NOMO-1 treated with DMSO at 0.1 percent for 48 hours (cell line): Measurements from ENCODE around the gene CADM2.
"Not testable (repeated sequence)": the region's sequence is repeated elsewhere in the genome, so short reads cannot be mapped to it uniquely, and the experiment has no call there.

Experiments
- DNase-seq: peaks from one replicate; lab custom pipeline; 2025; ENCODE audit not compliant: unreplicated experiment; lab: John Stamatoyannopoulos, UW

The CADM2 gene

DNA sequence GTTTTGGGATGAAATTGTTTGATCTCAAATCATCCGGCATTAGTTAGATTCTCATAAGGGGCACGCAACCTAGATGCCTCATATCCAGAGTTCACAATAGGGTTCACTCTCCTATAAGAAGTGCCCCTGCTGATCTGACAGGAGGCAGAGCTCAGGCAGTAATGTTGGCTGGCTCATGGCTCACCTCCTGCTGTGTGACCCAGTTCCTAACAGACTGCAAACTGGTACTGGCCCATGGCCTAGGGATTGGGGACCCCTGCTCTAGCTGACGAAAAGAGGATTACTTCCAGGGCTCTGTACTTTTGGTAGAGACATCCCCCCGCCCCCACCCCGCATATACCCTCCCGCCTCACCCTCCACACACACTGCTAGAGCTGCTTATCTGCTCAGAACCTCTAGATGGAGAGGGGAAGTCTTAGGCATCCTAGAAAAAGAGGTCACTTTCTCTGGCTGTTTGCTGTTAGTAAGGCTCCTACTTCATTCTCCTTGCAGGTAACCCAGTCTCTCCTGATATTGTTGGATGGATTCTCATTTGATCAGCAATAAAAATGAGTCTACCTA lies 923.1 kb downstream of the CADM2 start:
- DNase-seq, result no peak

DNA sequence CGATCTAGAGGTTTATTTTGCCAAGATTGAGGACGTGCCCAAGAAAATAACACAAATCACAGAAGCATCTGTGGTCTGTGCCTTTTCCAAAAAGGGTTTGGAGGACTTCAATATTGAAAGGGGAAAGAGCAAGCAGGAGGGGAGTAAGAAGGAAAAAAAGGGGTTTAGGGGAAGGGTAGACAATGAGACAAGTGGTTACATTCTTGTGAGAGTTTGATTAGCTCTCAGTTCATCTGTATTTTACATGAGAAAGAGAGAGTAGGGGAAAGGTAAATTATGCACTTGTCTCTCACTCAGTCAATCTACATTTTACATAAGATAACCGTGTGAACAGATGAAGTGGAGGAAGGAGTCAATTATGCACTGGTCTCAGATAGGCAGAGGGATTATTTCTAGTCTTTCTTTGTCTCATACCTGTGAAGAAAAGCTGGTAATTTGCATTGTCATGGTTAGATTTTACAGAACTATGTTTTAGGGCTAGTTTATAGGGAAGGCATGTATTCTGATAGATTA lies 931.3 kb downstream of the CADM2 start:
- DNase-seq, result no peak

DNA sequence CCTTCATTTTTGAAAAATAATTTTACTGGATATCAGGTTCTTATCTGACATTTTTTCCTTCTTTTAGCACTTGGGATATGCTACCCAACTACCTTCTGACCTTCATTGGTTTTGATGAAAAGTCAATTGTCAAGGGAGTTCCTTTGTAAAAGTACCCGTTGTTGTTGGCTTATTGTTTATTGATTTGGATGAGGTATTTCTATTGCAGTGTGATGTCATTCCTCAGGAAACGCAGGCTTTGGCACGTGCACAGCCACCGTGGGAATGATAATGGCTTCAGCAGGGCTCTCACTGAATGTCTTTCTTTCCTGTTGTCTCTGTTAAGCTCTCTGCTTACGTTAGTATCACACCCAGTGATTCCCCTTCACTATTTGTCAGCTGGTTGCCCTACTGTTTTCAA lies 944.6 kb downstream of the CADM2 start:
- DNase-seq, result no peak

DNA sequence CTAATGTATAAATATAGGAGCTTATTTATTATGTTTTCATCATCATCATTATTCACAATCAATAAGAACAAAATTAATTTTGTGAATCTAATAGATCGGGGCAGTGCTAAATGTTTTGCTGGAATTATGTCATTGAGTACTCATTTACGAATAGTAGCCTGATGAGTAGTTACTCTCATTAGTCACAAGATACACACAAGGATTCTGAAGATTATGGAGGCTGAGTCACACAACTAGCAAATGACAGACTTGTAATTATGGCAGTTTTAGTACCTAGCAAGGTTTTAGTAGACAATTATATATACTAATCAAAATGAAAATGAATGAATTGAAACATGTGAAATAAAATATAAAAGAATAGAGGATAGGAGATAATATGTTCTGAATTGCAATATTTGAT lies 954.2 kb downstream of the CADM2 start:
- DNase-seq, result no peak

DNA sequence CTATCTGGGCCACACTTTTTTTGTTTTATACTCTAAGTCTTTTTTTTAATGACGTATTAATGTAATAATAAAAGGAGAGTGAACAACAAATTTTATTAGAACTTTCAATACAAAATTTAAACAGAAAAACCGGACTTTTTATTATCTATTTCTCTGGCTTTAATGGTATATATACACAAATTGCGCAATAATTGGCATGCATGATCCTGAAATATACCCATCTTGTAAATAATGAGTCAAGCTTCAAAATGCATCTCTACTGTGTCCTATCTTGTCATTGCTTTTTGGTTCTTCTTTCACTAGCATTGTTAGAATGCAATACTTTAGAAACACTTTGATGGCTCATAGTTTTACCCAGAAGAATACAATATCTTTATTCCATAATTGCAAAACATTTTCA lies 963.6 kb downstream of the CADM2 start:
- DNase-seq, result no peak

DNA sequence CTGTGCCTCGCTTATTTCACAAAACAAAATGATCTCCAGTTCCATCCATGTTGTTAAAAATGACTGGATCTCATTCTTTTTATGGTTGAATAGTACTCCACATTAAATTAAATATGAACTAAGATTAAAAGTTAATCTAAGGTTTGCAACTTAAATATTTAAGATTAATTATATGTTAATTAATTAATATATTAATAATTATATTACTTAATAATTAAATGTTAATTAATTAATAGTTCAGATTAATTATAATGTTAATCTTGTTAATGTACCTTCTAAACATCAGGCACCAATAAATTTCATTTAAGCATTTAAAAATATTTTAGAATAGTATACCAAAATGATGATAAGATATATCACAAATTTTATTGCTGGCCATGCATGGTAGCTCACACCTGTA lies 971.9 kb downstream of the CADM2 start:
- no peak for DNase-seq

DNA sequence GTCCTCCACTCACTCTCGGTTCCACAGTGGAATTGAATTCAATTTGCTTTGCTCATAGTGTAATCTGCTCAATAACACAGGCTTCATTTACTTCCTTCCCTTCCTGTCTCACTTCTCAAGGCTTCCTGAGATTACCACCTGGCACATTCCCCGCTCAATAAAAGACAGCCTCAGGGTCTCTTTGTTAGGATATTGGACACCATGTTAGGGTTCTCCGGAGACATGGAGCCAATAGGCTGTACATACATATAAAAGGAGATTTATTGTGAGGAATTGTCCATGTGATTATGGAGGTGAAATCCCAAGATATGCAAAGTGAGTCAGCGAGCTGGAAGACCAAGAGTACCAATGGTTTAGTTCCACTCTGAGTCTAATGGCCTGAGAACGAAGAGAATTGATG lies 974.5 kb downstream of the CADM2 start:
- DNase-seq, result no peak

DNA sequence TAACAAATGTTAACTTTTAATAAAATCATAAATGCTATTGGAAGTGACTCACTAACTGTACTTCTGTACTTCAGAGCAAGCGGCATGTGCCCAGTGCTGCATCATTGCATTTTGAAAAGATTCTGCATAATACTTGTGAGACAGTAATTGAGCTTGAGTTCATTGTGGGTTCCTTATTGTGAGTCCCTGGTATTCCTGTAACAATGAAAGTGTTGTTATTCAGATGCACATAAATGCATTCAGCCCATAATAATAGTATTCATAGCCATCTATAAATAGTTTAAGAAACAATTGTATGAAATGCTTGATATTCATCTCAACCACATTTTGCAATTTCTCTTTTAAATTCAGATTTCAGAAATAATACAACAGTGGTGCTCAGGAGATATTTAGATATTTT lies 976.4 kb downstream of the CADM2 start:
- no peak for DNase-seq

DNA sequence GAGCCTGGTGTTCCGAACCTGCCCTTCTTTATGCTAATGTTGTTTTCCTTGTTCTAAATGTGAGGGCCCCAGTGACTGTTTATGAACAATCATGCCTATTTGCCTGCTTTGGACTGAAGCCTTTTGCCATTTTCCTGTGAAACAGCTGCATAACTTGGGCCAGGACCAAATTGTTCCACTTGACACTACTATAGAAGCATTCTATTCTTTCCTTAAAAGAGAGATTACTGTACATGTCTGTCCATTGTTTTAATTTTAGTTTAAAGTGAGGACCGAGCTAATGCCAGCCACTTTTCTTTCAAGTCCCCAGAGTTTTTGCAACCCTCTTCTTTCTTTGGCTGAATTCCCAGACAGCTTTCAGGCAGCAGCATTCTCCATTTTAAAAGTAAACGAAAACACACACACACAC lies 980.3 kb downstream of the CADM2 start:
- no peak for DNase-seq

DNA sequence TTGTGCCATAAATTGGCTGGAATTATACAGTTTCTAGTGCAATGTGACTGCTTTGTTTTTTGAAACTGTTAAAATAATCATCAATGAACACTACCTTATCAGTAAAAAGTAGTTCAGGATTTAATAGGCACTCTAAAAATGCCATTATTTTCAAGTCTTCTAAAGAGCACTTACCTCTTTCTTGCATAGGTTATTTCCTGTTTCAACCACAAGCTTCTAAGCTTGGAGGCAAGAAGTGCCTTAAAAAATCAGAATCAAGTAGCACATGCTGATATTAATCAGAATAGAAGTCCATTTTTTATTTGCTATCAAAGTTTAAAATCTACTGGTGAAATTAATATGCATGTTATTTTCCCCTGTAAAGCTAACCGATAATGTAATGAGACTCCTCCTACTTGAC lies 991.6 kb downstream of the CADM2 start:
- no peak for DNase-seq

DNA sequence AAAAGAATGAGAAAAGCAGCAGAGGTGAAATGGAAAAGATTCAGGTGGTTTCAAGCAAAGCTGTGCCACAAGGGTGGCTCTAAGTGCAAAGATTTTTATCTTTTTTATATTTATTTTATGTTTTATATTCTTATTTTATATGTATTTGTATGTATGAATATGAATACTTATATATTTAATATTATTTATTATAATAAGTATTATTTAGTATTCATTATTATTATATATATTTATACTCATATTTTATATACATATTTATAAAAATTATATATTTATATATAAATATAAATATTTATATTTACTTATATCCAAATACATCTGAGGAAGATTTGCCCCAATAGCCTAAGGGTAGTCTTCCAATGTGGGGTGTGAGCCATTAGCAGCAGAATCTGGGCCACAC lies 1002.0 kb downstream of the CADM2 start:
- DNase-seq, result no peak

DNA sequence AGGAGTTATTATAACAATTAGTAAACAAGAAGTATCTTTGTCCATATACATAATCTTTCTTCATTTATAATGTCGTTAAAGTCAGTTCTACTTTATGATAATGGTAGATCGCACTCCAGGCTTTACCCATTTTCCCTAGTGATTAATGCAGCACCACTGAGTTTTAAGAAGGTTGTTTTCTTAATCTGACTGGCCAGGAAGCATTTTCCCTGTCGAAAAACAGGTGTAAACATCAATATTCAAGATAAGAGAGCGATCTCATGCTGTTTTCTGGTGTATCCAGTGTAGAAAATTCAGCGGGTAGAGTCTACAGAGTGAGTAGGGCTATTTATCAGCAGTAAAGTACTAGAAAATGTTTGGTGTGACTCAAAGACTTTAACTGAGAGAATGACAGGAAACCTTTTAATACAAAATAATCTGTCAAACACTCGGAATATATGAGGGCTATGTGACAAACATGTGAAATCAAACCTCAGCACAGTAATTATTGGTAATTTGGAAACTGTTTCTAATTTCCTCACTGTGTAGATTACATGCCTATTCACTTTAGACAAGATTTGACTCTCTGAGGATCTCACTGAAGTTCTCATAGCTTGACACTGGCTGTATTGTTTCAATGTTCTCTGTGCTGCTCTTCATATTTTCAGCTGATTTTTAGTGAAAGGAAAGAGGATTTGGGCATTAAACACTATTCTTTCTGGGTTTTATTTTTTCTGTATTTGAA lies 1019.0 kb downstream of the CADM2 start:
- DNase-seq, result no peak

DNA sequence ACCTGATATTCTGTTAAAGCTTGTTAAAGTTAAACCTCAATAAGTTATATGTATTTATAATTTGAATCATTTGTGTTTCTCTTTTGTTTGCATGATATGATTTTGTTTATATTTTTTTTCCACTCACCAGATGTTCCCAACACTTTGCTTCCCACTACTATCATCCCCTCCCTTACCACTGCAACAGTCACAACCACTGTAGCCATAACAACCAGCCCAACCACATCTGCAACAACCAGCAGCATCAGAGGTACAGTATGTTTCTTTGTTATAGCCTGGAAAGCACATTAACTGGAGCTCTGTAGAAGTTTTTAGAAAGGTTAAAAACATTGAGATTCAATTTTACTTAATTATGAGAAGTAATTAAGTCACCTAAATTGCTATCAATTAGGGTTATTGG lies 1020.2 kb downstream of the CADM2 start:
- DNase-seq, result no peak

DNA sequence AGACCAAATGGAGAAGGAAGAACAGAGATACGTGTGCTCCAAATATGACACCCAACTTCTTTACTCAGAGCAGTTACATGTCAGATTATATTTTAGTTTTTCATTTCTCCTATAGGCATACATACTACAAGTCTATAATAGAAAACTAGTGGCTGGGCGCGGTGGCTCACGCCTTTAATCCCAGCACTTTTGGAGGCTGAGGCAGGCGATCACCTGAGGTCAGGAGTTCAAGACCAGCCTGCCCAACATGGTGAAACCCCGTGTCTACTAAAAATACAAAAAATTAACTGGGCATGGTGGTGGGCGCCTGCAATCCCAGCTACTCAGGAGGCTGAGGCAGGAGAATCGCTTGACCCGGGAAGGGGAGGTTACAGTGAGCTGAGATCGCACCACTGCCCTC lies 1030.8 kb downstream of the CADM2 start:
- DNase-seq, result not testable (repeated sequence)

DNA sequence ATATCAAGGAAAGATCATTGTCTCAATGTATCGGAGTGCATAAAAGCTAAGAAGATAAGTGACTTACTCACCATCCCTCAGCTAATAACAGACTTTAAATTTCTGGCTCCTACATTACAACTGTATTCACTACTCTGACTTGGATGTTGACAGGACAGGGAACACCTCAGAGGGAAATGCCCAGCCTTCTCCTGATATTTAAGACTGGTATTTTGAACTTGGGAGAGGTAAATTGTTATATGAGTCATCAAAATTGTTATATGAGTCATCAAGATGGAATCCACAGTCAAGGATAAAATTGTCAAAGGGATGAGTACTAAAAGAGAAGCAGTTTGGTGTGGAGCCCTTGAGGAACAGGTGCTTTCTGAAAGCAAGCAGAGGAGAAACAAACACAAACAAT lies 1070.8 kb downstream of the CADM2 start:
- no peak for DNase-seq

DNA sequence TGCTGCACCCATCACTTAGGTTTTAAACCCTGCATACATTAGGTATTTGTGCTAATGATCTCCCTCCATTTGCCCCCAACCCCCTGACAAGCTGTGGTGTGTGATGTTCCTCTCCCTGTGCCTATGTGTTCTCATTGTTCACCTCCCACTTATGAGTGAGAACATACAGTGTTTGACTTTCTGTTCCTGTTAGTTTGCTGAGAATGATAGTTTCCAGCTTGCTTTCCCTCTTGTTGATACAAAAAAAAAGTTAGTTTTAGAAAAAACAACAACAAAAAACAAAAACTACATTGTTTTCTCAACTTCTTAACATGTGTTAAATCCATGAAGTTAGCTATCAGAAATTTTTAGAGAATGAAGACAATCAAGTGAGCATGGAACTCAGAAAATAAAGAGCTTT lies 1079.1 kb downstream of the CADM2 start:
- no peak for DNase-seq

DNA sequence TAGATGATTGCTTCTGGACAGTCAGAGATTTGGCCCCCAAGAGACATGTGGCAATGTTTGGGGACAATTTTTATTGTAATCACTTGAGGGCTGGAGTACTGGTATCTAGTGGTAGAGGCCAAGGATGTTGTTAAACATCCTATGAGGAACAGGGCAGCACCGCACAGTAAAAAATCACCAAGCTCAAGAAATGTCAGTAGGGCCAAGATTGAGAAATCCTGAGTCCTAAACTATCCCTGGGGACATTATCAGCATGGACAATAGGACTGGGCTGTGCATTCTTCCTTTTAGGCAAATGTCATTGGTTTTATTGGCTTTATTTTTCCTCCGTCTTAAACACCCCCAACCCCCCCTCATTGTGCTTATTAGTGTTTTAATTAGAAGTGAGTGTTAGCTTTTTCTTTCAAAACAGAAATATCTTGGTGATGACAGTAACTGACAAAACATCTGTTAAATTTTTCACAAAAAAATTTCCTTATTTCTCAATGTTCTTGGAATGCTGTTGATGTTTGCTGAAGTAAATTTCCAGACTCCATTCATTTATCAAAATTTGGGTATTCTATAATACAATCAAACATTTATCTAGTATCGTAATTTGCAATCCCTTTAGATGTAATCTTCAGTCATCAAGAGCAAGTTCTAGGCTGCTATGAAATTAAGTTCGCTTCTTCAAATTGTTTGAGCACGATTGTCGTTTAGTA lies 1087.8 kb downstream of the CADM2 start:
- DNase-seq, result no peak

DNA sequence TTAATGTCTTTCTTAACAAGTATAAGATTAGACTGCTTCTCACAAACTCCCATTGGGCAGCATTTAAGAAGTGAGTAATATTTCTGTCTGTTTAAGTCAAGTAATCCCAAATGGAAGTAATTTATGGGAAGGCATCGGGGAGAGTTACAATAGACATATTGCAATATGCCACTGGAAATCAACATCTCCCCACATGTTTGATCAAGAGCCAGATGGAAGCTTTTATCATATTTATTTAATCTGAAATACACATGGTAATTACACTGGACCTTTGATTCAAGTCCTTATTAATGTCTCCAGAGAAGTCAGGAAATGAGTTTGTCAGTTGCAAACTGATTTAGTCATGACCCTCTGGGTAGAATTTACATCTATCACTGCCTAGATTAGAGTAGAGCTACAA lies 1088.4 kb downstream of the CADM2 start:
- DNase-seq, result no peak

DNA sequence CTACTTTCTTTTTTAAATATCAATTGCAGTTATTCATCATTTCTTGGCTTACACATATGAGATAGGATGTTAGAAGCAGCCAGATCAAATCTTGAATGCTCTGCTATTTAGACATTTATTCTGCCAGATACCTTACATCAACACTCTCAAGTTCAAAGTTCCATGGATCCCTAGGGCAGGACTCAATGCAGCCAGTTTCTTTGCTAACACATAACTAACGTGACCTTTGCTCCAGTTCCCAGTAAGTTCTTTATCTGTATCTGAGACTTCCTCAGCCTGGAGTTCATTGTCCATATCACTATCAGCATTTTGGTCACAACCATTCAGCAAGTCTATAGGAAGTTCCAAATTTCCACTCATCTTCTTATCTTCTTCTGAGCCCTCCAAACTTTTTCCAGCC lies 1092.3 kb downstream of the CADM2 start:
- no peak for DNase-seq

DNA sequence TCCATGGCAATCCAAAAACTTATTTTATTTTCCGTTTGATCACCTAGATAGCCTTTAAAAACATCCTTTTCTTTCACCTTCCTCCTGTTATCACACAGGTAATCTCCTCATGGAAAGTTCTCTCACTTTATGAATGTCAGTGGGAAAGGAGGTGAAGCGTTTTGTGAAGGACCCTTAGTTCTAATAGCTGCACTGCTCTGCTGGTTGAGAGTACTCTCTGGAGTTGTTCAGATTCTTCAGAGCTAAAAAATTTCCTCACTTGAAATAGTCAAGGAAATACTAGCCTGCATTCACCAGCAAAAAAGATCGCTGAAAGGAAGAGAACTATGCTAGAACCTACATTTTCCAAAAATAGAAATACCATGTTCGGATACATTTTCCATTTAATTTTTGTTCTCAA lies 1097.2 kb downstream of the CADM2 start:
- DNase-seq, result no peak

DNA sequence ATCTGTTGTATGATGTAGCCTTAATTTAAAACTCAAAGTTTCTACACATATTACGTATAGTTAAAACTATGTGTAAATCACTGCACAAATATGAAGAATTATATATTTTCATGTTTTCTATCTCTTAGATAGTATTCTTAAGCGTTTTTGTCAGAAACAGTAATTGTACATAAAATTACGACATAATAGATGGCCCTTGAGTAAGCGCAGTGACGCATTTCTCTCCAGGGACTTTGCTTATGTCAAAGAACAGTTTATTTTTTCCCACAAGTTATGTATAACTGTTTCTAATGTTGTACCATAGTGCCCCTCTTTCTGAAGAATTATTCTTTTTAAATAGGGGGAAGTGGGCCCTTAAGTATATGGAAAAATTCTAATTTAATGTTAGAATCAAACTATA lies 1098.2 kb downstream of the CADM2 start:
- no peak for DNase-seq

DNA sequence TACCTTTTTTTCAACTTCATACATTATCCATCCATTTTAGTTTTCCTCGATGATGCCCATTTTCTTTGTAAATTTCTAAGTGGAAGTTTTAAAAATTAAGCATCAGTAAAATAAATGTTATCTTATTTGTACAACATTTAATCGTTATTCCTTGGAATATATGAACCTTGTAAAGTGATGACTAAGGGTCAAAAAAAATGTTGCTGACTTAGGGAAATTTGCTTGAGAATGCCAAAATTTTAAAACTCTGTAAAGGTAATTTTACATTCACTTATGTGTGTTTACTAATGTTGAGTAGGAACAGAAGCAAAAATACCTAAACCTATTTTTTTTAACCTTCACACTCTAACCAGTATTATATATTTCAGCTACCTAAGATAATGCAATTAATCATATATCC lies 1115.0 kb downstream of the CADM2 start:
- no peak for DNase-seq
